ENCODE measurements around the gene SLC40A1.

The SLC40A1 gene, protein sequence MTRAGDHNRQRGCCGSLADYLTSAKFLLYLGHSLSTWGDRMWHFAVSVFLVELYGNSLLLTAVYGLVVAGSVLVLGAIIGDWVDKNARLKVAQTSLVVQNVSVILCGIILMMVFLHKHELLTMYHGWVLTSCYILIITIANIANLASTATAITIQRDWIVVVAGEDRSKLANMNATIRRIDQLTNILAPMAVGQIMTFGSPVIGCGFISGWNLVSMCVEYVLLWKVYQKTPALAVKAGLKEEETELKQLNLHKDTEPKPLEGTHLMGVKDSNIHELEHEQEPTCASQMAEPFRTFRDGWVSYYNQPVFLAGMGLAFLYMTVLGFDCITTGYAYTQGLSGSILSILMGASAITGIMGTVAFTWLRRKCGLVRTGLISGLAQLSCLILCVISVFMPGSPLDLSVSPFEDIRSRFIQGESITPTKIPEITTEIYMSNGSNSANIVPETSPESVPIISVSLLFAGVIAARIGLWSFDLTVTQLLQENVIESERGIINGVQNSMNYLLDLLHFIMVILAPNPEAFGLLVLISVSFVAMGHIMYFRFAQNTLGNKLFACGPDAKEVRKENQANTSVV

DNA sequence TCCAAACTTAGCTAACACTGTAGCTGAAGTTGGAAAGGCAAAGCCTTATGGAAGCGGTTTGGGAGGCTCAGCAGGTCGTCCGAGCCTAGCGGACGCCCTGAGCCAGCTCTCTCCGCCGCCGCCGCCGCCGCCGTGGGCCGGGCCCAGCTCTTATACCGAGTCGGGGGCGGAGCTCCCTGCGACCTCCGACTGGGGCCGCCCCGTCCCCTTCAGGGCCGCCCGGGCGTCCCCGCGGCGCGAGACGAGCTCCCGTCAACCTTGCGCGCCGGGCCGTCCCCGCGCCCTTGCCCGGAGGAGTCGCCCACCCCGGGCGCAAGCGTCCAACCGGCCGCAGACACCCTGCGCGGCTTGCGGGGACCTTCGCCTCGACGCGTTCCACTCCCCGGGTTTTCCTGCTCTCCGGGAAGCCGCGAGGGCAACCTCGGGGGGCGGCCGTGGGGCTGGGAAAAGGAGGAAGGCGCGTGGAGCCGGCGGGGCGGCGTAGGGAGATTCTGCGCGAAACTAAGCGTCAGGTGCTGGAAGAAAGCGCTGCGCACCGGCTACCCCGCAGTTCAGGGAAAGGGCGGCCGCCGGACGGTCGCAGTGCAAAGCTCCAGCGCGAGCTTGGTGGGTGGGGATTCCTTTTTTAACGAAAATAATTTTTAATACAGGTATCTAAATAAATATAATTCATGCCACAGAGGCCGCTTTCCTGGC is at the start of gene SLC40A1:
TSS of gene SLC40A1 (minus strand) at position 129 of the 696 bp plus-strand sequence. CDS start 326 bp downstream, outside the sequence.
- peaks cover 40% of the 10 kb centered on the region for H3K4me1 ChIP-seq (ENCODE audit: control insufficient read depth, insufficient read depth, low read length)
- H3K36me3 ChIP-seq (ENCODE audit: control insufficient read depth, insufficient read depth, low read length, severe bottlenecking), result peaks cover 12% of the 10 kb centered on the region
- peak within 1 kb of the TSS; percentile 93 for H3K4me3 ChIP-seq (ENCODE audit: low read length)
- peak; percentile 87 for DNase-seq (ENCODE audit: low read depth)
- no peaks in the 10 kb centered on the region for H3K9me3 ChIP-seq (ENCODE audit: control insufficient read depth, low read length)
- H3K9ac ChIP-seq (ENCODE audit: low read length), result peak within 1 kb of the TSS; percentile 87
- H3K27me3 ChIP-seq (replicated peaks; ENCODE audit: control insufficient read depth, insufficient read depth, low read length), result peaks cover 3% of the 10 kb centered on the region

GRCh38 chr2:189629531-189630453 is 49.2 kb upstream of the SLC40A1 start:
- Histone ChIP-seq H3K27me3 (replicated peaks; ENCODE audit: control insufficient read depth, insufficient read depth, low read length) (no peaks in the 10 kb centered on the region), H3K4me1 (ENCODE audit: control insufficient read depth, insufficient read depth, low read length) (peaks cover 12% of the 10 kb centered on the region), H3K4me3 (ENCODE audit: low read length) (no peak overlapping the region), H3K36me3 (ENCODE audit: control insufficient read depth, insufficient read depth, low read length, severe bottlenecking) (no peaks in the 10 kb centered on the region), H3K9me3 (ENCODE audit: control insufficient read depth, low read length) (no peaks in the 10 kb centered on the region), H3K9ac (ENCODE audit: low read length) (peak overlapping the region; percentile 33)
- DNase-seq (ENCODE audit: low read depth), result peak; percentile 72

DNA sequence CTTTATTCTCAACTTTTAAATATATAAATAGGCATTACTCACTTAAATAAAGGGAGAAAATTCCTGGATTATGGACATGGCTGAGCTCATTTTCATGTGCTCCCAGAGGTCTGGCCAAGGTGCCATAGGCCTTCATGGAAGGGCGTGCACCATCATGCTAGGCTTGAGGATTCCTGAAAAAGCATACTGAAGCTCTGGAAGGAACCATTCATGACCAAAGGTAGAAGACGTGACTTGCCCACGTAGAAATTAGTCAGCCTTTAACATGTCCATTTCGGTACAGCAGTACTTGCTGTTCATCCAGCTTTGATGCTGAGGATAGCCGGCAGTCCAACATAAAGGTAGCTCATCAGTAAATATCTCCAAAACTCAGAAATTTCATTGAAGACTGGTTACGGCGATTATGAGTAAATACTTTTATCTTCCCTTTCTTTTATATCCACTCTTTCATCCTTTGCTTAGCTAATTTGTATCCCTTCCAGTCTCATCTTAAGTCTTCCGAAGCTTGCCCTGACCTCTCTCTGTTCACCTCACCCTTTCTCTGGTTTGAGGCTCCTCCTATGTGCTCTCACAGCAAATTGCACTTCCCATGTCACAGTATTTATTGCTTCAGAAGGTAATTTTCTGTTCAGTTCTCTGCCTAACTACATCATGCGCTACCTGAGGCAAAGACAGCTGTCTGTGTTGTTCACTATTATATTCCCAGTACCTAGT is 48.4 kb upstream of the SLC40A1 start:
- Histone ChIP-seq H3K27me3 (replicated peaks; ENCODE audit: control insufficient read depth, insufficient read depth, low read length) (no peaks in the 10 kb centered on the region), H3K36me3 (ENCODE audit: control insufficient read depth, insufficient read depth, low read length, severe bottlenecking) (no peaks in the 10 kb centered on the region), H3K9me3 (ENCODE audit: control insufficient read depth, low read length) (no peaks in the 10 kb centered on the region), H3K9ac (ENCODE audit: low read length) (peak overlapping the region; percentile 33), H3K4me3 (ENCODE audit: low read length) (no peak overlapping the region), H3K4me1 (ENCODE audit: control insufficient read depth, insufficient read depth, low read length) (peaks cover 5% of the 10 kb centered on the region)
- DNase-seq (ENCODE audit: low read depth), result no peak

GRCh38 chr2:189627789-189628188 is 47.2 kb upstream of the SLC40A1 start:
- Histone ChIP-seq H3K36me3 (ENCODE audit: control insufficient read depth, insufficient read depth, low read length, severe bottlenecking) (no peaks in the 10 kb centered on the region), H3K4me1 (ENCODE audit: control insufficient read depth, insufficient read depth, low read length) (no peaks in the 10 kb centered on the region), H3K9ac (ENCODE audit: low read length) (no peak overlapping the region), H3K4me3 (ENCODE audit: low read length) (no peak overlapping the region), H3K9me3 (ENCODE audit: control insufficient read depth, low read length) (no peaks in the 10 kb centered on the region), H3K27me3 (replicated peaks; ENCODE audit: control insufficient read depth, insufficient read depth, low read length) (no peaks in the 10 kb centered on the region)
- DNase-seq (ENCODE audit: low read depth), result no peak

GRCh38 chr2:189625636-189626035 is 45.0 kb upstream of the SLC40A1 start:
- H3K4me3 ChIP-seq (ENCODE audit: low read length), result no peak overlapping the region
- no peaks in the 10 kb centered on the region for H3K9me3 ChIP-seq (ENCODE audit: control insufficient read depth, low read length)
- no peak overlapping the region for H3K9ac ChIP-seq (ENCODE audit: low read length)
- no peaks in the 10 kb centered on the region for H3K4me1 ChIP-seq (ENCODE audit: control insufficient read depth, insufficient read depth, low read length)
- H3K27me3 ChIP-seq (replicated peaks; ENCODE audit: control insufficient read depth, insufficient read depth, low read length), result no peaks in the 10 kb centered on the region
- DNase-seq (ENCODE audit: low read depth), result no peak
- no peaks in the 10 kb centered on the region for H3K36me3 ChIP-seq (ENCODE audit: control insufficient read depth, insufficient read depth, low read length, severe bottlenecking)

- no peak overlapping the region for H3K9ac ChIP-seq (ENCODE audit: low read length)
- no peaks in the 10 kb centered on the region for H3K27me3 ChIP-seq (replicated peaks; ENCODE audit: control insufficient read depth, insufficient read depth, low read length)
- H3K36me3 ChIP-seq (ENCODE audit: control insufficient read depth, insufficient read depth, low read length, severe bottlenecking), result no peaks in the 10 kb centered on the region
- no peaks in the 10 kb centered on the region for H3K4me1 ChIP-seq (ENCODE audit: control insufficient read depth, insufficient read depth, low read length)
- no peak for DNase-seq (ENCODE audit: low read depth)
- no peak overlapping the region for H3K4me3 ChIP-seq (ENCODE audit: low read length)
- H3K9me3 ChIP-seq (ENCODE audit: control insufficient read depth, low read length), result no peaks in the 10 kb centered on the region
Measured at GRCh38 chr2:189624648-189625355, 44.2 kb upstream of the SLC40A1 start.

GRCh38 chr2:189623049-189623448 is 42.5 kb upstream of the SLC40A1 start:
- Histone ChIP-seq H3K36me3 (ENCODE audit: control insufficient read depth, insufficient read depth, low read length, severe bottlenecking) (no peaks in the 10 kb centered on the region), H3K4me3 (ENCODE audit: low read length) (no peak overlapping the region), H3K4me1 (ENCODE audit: control insufficient read depth, insufficient read depth, low read length) (no peaks in the 10 kb centered on the region), H3K27me3 (replicated peaks; ENCODE audit: control insufficient read depth, insufficient read depth, low read length) (no peaks in the 10 kb centered on the region), H3K9me3 (ENCODE audit: control insufficient read depth, low read length) (no peaks in the 10 kb centered on the region), H3K9ac (ENCODE audit: low read length) (no peak overlapping the region)
- no peak for DNase-seq (ENCODE audit: low read depth)

GRCh38 chr2:189621781-189622180 is 41.2 kb upstream of the SLC40A1 start:
- no peaks in the 10 kb centered on the region for H3K4me1 ChIP-seq (ENCODE audit: control insufficient read depth, insufficient read depth, low read length)
- no peak overlapping the region for H3K4me3 ChIP-seq (ENCODE audit: low read length)
- no peaks in the 10 kb centered on the region for H3K36me3 ChIP-seq (ENCODE audit: control insufficient read depth, insufficient read depth, low read length, severe bottlenecking)
- H3K9ac ChIP-seq (ENCODE audit: low read length), result no peak overlapping the region
- DNase-seq (ENCODE audit: low read depth), result peak; percentile 33
- no peaks in the 10 kb centered on the region for H3K27me3 ChIP-seq (replicated peaks; ENCODE audit: control insufficient read depth, insufficient read depth, low read length)
- H3K9me3 ChIP-seq (ENCODE audit: control insufficient read depth, low read length), result no peaks in the 10 kb centered on the region

DNA sequence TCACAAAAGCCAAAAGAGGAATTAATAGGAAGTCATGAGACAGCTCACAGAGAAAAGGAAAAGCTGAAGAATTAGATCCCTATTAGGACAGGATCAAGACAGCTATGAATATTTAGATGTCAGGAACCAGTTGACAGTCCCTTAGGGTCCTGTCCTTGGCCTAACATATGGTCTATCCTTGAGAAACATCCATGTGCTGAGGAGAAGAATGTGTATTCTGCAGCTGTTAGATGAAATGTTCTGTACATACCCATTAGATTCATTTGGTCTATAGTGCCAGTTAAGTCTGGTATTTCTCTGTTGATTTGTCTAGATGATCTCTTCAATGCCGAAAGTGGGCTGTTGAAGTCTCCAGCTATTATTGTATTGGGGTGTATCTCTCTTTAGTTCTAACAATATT is 37.6 kb upstream of the SLC40A1 start:
- H3K27me3 ChIP-seq (replicated peaks; ENCODE audit: control insufficient read depth, insufficient read depth, low read length), result no peaks in the 10 kb centered on the region
- peaks cover 16% of the 10 kb centered on the region for H3K4me1 ChIP-seq (ENCODE audit: control insufficient read depth, insufficient read depth, low read length)
- H3K36me3 ChIP-seq (ENCODE audit: control insufficient read depth, insufficient read depth, low read length, severe bottlenecking), result no peaks in the 10 kb centered on the region
- no peak for DNase-seq (ENCODE audit: low read depth)
- no peak overlapping the region for H3K4me3 ChIP-seq (ENCODE audit: low read length)
- H3K9me3 ChIP-seq (ENCODE audit: control insufficient read depth, low read length), result no peaks in the 10 kb centered on the region
- H3K9ac ChIP-seq (ENCODE audit: low read length), result no peak overlapping the region

GRCh38 chr2:189614585-189614984 is 34.0 kb upstream of the SLC40A1 start:
- Histone ChIP-seq H3K4me3 (ENCODE audit: low read length) (no peak overlapping the region), H3K4me1 (ENCODE audit: control insufficient read depth, insufficient read depth, low read length) (peaks cover 42% of the 10 kb centered on the region), H3K27me3 (replicated peaks; ENCODE audit: control insufficient read depth, insufficient read depth, low read length) (no peaks in the 10 kb centered on the region), H3K9me3 (ENCODE audit: control insufficient read depth, low read length) (no peaks in the 10 kb centered on the region), H3K9ac (ENCODE audit: low read length) (no peak overlapping the region), H3K36me3 (ENCODE audit: control insufficient read depth, insufficient read depth, low read length, severe bottlenecking) (no peaks in the 10 kb centered on the region)
- no peak for DNase-seq (ENCODE audit: low read depth)
